Mononuclear cell (primary cell): Measurements from ENCODE around the gene FBXL17. TPM values are rescaled to one million over a fixed set of nuclear protein-coding genes. Genes with fewer than 3 reads are reported as not detected.

ENCODE experiments used
- H3K27me3 ChIP-seq: 2 replicates; pipeline ENCODE4 v1.6.0; 2011; ENCODE audit warnings: low read length, control low read depth; ENCODE audit not compliant: insufficient read depth
- H3K4me1 ChIP-seq: 2 replicates; pipeline ENCODE4 v1.5.1; 2011; ENCODE audit warnings: mild to moderate bottlenecking, low read length, control low read depth; ENCODE audit not compliant: insufficient read depth
- H3K4me3 ChIP-seq: 2 replicates; pipeline ENCODE4 v1.5.1; 2011; ENCODE audit warnings: mild to moderate bottlenecking, low read length, moderate library complexity
- H3K9me3 ChIP-seq: 2 replicates; pipeline ENCODE4 v1.5.1; 2011; ENCODE audit warnings: low read depth, mild to moderate bottlenecking, control low read depth, low read length
- total RNA-seq: library from RNA; depleted of rRNA; stranded (reverse); fragments of >200 nt; gene quantifications from one replicate; pipeline ENCODE4 v1.2.3, GENCODE V29; 2012

Gene FBXL17
- total RNA-seq, 1 donor = 19.3 TPM

DNA sequence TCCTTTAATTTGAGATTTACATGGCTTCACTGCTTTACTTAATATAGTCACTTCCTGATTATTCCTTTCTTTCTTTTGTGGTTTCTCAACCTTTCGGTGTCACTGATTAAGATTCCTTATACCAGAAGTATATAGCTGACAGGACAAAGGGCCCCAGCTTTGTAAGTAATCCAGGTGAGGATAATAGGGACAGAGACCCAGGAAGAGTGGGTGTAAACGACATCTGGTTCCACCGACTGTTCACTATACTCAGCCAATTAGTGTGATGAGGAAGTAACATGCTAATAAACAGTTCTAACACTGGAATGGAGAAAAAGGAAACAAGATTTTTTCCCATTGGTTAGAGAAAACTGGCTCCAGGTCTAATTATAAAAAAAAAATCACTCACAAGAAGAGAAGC, 424.8 kb downstream of the FBXL17 start:
- Histone ChIP-seq H3K4me1 (no peaks in the 10 kb centered on the region), H3K4me3 (no peak overlapping the region), H3K9me3 (no peaks in the 10 kb centered on the region), H3K27me3 (no peaks in the 10 kb centered on the region)

DNA sequence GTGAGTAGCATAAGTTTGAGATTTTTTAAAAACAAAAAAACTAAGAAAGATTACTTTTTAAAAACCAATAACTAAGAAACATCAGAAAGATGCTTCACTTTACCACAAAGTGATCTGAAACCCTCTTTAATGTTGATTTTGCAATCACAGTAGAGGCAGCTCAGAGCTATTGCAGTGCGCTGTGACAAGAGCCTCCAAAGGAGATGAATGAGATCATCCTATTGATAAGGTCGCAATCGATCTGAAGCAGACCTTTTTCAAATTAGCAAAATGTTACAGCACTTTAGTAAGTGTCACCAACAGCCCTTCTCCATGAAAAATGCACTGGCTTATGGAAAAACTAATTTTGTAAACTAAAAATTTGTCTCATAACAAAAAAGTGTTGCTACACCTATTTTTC, 426.6 kb downstream of the FBXL17 start:
- Histone ChIP-seq H3K4me3 (no peak overlapping the region), H3K4me1 (no peaks in the 10 kb centered on the region), H3K27me3 (no peaks in the 10 kb centered on the region), H3K9me3 (no peaks in the 10 kb centered on the region)

DNA sequence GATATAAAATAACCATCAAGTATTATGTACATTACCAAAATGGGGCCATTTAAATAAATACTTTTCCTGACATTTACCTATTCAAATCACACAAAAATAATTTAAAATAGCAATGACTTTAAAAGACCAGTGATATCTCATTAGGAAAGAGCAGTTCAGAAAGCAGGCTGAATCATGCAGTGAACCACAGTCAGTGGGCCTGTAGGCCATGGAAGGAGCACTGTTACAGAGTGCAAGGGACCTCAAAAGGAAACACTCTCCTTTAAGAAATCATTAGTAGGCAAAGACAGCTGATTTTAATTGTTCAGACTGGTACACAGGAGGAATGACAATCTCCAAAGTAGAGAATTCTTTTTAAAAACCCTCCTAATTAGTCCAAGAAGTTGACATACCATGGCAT, 427.6 kb downstream of the FBXL17 start:
- Histone ChIP-seq H3K27me3 (no peaks in the 10 kb centered on the region), H3K4me3 (no peak overlapping the region), H3K4me1 (no peaks in the 10 kb centered on the region)

DNA sequence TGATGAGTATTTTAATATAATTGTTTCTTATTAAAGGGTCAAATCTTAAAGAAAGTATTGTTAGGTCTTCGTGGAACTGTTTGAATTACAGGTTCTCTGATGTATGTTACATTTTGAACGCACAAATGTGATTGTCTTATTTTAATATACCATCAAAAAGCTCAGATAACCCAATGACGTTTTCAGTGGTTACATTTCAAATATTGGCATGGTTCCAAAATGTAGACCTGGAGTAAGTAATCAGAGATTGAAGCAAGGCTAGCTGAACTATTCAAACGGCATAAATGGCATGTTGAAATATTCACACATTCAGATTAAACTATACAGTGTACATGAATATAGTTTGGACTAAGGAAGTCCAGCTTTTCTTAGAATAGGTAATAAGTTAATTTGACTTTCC, 429.4 kb downstream of the FBXL17 start:
- Histone ChIP-seq H3K9me3 (no peaks in the 10 kb centered on the region), H3K4me1 (no peaks in the 10 kb centered on the region), H3K4me3 (no peak overlapping the region), H3K27me3 (no peaks in the 10 kb centered on the region)

More for the DNA sequence above, 427.6 kb downstream of the FBXL17 start:
- H3K9me3 ChIP-seq = no peaks in the 10 kb centered on the region

DNA sequence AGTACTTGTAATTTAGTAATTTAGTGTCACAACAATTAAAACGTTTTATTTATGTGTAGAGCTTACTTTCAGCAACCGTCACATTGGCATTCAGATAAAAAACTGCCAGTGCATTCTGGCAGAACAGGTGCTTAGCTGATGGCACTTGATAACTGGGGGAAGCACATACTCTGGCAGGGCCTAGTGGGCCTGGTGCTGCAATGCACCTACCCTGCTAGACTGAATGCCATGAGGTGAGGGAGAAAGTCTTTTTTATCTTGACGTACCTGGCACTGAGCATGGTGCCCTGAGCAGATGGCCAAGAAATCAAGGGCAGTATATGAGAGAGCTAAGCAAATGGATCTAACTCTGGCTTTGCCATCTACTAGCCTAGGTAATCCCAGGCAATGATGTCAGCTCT, 430.6 kb downstream of the FBXL17 start:
- Histone ChIP-seq H3K9me3 (no peaks in the 10 kb centered on the region), H3K27me3 (no peaks in the 10 kb centered on the region), H3K4me3 (no peak overlapping the region), H3K4me1 (no peaks in the 10 kb centered on the region)

DNA sequence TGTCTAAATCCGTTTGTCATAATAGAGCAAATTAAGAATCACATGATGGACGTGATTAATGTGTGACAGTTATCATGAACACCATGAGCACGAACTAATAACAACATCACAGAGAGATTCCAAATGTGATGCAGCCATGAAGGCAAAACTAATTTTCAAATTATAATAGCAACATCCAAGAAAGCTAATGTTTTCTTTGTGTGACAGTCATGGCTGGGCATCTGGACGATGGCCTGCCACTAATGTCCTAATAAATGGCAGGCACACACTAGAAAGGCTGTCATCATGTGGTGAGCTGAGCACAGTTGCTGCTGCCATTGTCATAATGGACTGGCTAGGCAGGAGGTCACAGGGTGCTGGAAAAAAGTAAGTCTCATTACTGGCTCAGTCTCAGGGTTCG, 431.1 kb downstream of the FBXL17 start:
- H3K4me3 ChIP-seq = no peak overlapping the region
- H3K9me3 ChIP-seq = no peaks in the 10 kb centered on the region
- H3K4me1 ChIP-seq = no peaks in the 10 kb centered on the region
- no peaks in the 10 kb centered on the region for H3K27me3 ChIP-seq

DNA sequence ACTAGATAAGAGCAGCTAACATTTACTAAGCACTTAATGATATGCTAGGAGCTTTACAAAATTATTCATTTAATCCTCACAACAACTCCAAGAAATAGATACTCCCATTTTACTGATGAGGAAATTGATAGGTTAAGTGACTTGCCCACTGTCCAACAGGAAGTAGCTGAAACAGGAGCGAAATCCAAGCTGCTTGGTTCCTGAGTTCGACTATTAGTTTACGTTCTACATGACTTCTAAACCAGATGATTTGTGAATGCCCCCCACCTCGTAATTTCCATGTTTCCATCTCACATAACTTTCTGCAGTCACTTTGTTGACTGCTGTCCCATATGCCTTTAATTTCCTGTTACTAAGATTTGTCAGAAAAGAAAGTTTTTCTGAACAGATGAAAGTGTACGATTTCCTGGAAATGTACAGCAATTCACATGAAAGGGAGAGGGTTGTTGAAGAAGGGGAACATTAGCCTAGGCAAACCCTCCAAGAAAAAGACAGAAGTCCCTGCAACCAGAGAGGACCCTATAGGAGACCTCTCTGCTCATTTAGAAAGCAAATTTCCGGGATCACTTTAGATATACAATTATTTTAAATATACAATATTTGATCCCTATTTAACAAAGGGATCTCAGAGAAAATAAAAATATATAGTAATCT, 432.1 kb downstream of the FBXL17 start:
- no peaks in the 10 kb centered on the region for H3K9me3 ChIP-seq
- H3K4me3 ChIP-seq = no peak overlapping the region
- H3K4me1 ChIP-seq = no peaks in the 10 kb centered on the region
- no peaks in the 10 kb centered on the region for H3K27me3 ChIP-seq

DNA sequence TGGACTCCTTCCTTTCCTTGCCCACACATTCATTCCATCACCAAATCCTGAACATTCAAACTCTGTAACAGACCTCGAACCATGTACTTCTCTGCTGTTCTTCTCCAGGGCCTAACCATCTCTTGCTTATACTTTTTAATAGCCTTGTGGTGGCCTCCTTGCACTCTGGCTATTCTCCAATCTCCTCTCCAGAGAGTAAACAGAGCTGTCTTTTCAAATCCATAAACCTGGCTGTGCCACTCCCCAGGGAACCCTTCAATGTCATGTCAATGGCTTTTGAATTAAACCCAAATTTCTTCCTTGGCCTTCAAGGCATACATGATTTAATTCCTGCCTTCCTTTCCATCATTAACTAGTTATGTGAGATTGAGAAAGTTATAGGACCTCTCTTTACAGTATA, 433.5 kb downstream of the FBXL17 start:
- Histone ChIP-seq H3K27me3 (no peaks in the 10 kb centered on the region), H3K4me3 (no peak overlapping the region), H3K4me1 (no peaks in the 10 kb centered on the region), H3K9me3 (no peaks in the 10 kb centered on the region)

DNA sequence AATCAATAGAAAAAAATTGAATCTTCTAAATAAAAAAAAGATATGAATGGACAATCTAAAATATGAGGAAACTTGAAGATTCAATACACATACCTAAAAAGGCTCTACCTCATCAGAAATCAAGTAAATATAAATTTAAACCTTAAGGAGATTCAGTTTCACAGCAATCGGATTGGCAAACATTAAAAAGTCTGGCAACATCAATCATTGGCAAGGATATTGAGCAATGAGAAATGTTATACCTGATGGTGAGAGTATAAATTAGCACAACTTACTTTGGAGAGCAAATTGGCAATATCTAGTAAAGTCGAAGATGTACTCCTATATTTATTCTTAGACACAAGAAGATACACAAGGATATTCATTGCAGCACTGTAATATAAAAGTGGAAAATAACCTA, 436.8 kb downstream of the FBXL17 start:
- no peaks in the 10 kb centered on the region for H3K4me1 ChIP-seq
- no peaks in the 10 kb centered on the region for H3K27me3 ChIP-seq
- H3K9me3 ChIP-seq = no peaks in the 10 kb centered on the region
- H3K4me3 ChIP-seq = no peak overlapping the region

DNA sequence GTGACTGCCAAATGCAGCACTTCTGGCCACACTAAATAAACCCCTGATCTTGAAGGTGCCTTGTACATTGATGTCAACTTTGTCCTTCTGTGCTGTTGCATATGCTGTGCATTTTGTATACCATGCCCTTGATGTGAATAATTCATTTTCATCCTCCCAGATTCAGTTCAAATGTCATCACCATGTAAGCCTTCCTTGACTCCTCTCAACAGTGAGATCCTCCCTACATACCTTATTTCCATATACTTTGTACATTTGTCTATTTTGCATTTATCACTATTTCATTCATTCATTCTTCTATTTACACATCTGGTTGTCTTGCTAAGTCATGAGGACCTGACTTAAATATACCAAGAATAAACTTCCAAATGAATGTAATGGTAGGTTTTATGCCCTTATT, 438.0 kb downstream of the FBXL17 start:
- Histone ChIP-seq H3K4me1 (no peaks in the 10 kb centered on the region), H3K9me3 (no peaks in the 10 kb centered on the region), H3K27me3 (no peaks in the 10 kb centered on the region), H3K4me3 (no peak overlapping the region)

DNA sequence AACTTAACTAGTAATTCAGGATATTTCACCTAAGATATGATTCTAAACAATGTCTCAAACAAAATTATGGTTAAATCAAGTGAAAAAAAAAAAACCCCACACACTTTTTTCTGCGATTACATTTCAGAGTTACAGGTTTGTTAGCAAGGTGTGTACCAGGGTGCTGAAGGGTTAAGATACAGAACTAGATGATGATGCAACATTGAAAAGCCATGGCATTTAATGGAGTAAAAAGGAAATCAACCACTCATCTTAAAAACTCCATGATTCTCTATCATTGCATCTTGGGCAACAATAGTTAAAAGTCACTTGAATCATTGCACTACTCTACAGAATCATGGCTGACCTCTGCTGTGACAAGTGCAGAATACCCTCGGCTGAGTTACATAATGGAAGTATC, 440.9 kb downstream of the FBXL17 start:
- Histone ChIP-seq H3K4me3 (no peak overlapping the region), H3K4me1 (no peaks in the 10 kb centered on the region), H3K27me3 (no peaks in the 10 kb centered on the region), H3K9me3 (no peaks in the 10 kb centered on the region)

DNA sequence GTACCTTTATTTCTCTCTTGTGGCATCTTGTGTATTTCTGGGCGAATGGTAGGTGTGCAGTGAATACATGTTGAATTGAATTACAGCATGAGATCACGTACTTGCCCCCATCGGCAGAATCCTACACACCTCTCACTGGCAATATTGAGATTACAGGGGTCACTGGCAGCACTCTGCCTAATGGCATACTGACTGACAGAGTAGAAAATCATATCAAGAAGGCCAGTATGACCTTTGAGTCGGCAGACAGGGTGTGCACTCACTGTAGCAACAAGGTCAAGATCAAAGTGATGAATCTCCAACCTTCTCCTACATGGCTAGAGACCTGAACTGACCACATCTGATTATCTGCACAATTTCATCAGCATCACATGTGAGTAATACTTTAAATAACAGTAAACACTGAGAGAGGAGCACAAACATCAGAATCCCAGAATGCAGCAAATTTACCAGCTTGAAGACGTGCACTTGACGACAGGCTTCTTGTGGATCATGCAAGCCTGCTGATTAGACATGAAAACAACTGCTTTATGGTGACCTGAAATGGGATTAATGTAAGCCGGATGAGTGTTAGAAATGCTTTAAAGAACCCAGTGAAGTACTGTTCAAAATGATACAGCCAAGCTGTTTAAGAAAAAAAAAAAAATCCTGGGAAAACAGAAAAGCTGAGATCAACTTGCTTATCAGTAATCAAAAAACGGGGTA, 444.1 kb downstream of the FBXL17 start:
- Histone ChIP-seq H3K27me3 (no peaks in the 10 kb centered on the region), H3K4me1 (no peaks in the 10 kb centered on the region), H3K4me3 (no peak overlapping the region), H3K9me3 (no peaks in the 10 kb centered on the region)

DNA sequence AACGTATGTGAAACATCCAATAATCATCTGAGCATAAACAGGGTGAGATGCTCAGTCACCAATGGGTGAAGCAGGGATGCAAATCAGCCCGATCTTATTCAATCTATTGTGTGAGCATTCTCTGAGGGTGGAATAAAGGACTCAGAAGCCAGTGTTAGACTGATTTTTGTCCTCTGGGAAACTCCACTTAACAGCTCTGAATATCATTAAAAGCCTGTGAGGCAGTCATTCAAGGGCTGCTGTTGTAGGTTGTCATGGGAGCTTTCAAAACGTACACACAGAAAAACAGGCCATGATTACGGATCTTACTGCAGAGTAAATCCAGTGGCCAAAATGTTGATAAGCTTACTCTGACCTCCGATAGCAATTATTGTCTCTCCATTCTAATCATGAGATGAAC, 444.7 kb downstream of the FBXL17 start:
- no peaks in the 10 kb centered on the region for H3K9me3 ChIP-seq
- no peak overlapping the region for H3K4me3 ChIP-seq
- H3K27me3 ChIP-seq = no peaks in the 10 kb centered on the region
- no peaks in the 10 kb centered on the region for H3K4me1 ChIP-seq

DNA sequence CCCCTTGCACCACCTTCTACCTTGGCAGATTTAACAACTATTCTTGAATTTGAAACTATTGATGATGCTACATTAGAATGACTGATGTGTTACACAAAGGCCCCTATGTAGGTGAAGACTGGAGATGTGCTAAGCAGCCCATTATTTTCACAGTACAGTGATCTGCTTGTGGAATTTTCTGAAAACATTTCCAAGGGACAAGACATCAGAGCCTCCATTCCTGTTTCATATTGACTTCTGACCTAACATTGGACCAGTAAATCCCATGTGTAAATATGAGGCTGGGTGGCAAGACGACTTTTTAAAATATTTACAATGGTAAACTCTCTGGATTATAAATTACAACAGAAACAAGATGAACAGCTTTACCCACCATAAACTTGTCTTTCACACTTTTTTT, 445.4 kb downstream of the FBXL17 start:
- no peaks in the 10 kb centered on the region for H3K9me3 ChIP-seq
- no peaks in the 10 kb centered on the region for H3K27me3 ChIP-seq
- H3K4me1 ChIP-seq = no peaks in the 10 kb centered on the region
- no peak overlapping the region for H3K4me3 ChIP-seq

DNA sequence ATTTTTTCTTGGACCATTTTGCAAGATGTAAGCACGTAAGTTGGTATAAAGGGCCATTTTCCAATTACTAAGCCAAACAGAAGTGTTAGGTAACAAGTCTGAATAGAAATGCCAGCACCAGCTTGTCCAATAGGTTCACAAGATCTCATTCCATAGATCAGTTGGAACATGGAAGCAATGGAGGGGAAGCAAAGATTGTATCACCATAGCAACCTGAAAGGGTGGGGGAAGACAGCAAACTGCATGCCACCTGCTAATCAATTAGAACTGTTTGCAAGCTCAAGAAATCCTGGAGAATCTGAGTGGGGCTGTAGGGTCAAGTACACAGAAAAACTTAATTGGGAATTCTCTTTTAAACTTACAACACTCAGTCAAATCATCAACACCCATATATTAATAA, 446.3 kb downstream of the FBXL17 start:
- no peaks in the 10 kb centered on the region for H3K4me1 ChIP-seq
- H3K4me3 ChIP-seq = no peak overlapping the region
- no peaks in the 10 kb centered on the region for H3K27me3 ChIP-seq
- H3K9me3 ChIP-seq = no peaks in the 10 kb centered on the region

DNA sequence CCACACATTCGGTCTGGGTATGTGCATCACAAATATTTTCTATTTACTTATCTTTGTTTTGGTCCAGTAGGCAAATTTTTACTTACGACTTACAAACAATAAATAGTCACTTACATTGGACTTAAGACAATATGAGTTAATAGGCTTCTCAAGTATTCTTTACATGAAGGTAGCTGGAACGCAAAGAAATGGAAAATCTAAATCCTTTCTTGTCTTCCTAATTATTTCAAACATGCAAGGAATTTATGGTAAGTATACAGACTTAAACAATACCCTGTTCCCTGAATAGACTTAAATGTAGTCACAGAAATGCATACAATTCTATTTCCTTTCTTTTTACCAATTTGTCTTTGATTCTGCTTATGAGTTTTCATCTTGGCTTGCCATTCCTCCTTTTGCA, 448.6 kb downstream of the FBXL17 start:
- Histone ChIP-seq H3K9me3 (no peaks in the 10 kb centered on the region), H3K4me3 (no peak overlapping the region)

More for the DNA sequence above, 448.6 kb downstream of the FBXL17 start:
- H3K4me1 ChIP-seq = no peaks in the 10 kb centered on the region
- no peaks in the 10 kb centered on the region for H3K27me3 ChIP-seq
